Kidney (tissue), 22 donors: ENCODE data around the gene SYAP1. TPM values are rescaled to one million over a fixed set of nuclear protein-coding genes. Genes with fewer than 3 reads are reported as not detected.
A peak's percentile ranks its signal among the peaks of the same experiment; 100 is the strongest.

Experiments
- DNase-seq, 5 donors: peaks; one replicate each; pipeline ENCODE4 v3.0.0-alpha.2; 2013 to 2020
- FAIRE-seq: peaks from 2 replicates; lab custom pipeline; 2012; peaks lifted over from hg19 to GRCh38; lab: Jason Lieb, UNC
- H3K27ac ChIP-seq, 2 donors: one replicate each; pipeline ENCODE4 v1.7.0; 2013; ENCODE audit warnings: low read depth in 2 of 2, low read length in 2 of 2, inconsistent platforms in 1 of 2
- H3K27me3 ChIP-seq: one replicate; pipeline ENCODE4 v1.7.1; 2013; ENCODE audit warnings: low read length, inconsistent platforms; ENCODE audit not compliant: control insufficient read depth, insufficient read depth
- H3K36me3 ChIP-seq, 3 donors: one replicate each; pipeline versions ENCODE4 v1.7.0 to v1.7.1; 2013; ENCODE audit warnings: low read length in 3 of 3, control low read depth in 1 of 3, inconsistent platforms in 1 of 3; ENCODE audit not compliant: insufficient read depth in 3 of 3, control insufficient read depth in 2 of 3
- H3K4me1 ChIP-seq, 3 donors: one replicate each; pipeline versions ENCODE4 v1.7.0 to v1.7.1; 2013; ENCODE audit warnings: low read length in 3 of 3, inconsistent platforms in 1 of 3, low read depth in 1 of 3; ENCODE audit not compliant: control insufficient read depth in 2 of 3, insufficient read depth in 2 of 3
- H3K4me3 ChIP-seq, 3 donors: one replicate each; pipeline versions ENCODE4 v1.7.0 to v1.8.1; 2013; ENCODE audit warnings: low read length in 3 of 3, control low read depth in 1 of 3, inconsistent platforms in 1 of 3
- H3K9ac ChIP-seq, 3 donors: one replicate each; pipeline versions ENCODE4 v1.7.0 to v1.7.1; 2013; ENCODE audit warnings: low read length in 3 of 3, control low read depth in 1 of 3, inconsistent platforms in 1 of 3
- H3K9me3 ChIP-seq, 3 donors: one replicate each; pipeline versions ENCODE4 v1.7.0 to v1.7.1; 2013; ENCODE audit warnings: low read length in 3 of 3, control low read depth in 1 of 3, inconsistent platforms in 1 of 3; ENCODE audit not compliant: control insufficient read depth in 2 of 3, insufficient read depth in 1 of 3
- intact Hi-C: fragments of 100-400 bp; cut with DNase I; formaldehyde crosslinking; loops from one replicate; pipeline ENCODE4 v1.11.1; 2022
- long read RNA-seq, 10 donors: library from polyadenylated mRNA in 1 of 10; unstranded in 1 of 10; transcript quantifications; one replicate each; pipeline ENCODE4 v2.0.0 and lab custom pipeline, GENCODE V29; 2021 to 2026
- polyA plus RNA-seq: library from polyadenylated mRNA; stranded (reverse); fragments of 350-450 nt; fragmentation: Illumina TruSeq; extraction: RNeasy Lipid Tissue Mini Kit (QIAGEN cat#74804); gene quantifications from one replicate; pipeline ENCODE4 v1.2.3, GENCODE V29; 2014; ENCODE audit warnings: low read depth, low replicate concordance; ENCODE audit not compliant: insufficient read depth
- total RNA-seq: library from RNA; stranded (reverse); fragmentation: NEBNext Ultra II Directional; extraction: Animal tissue kit (Norgen Biotek cat#: 25700); gene quantifications from one replicate; pipeline ENCODE4 v1.2.1, GENCODE V29; 2021
- TF ChIP-seq, protein P1 (sequence below): IDR thresholded peaks from 3 replicates; pipeline ENCODE4 v1.5.1; 2012; ENCODE audit warnings: mild to moderate bottlenecking, moderate library complexity, borderline replicate concordance; ENCODE audit not compliant: insufficient read depth; ENCODE audit errors: extremely low read depth
- donor health status: control.
- donor health status: control.
- donor health status: control.
- donor health status: control.
- donor health status: control.
- donor health status: DM: yes; HTN: yes; CAD: no.
- donor health status: Normal renal cell carcinoma (clear cell type).

SYAP1 gene, protein sequence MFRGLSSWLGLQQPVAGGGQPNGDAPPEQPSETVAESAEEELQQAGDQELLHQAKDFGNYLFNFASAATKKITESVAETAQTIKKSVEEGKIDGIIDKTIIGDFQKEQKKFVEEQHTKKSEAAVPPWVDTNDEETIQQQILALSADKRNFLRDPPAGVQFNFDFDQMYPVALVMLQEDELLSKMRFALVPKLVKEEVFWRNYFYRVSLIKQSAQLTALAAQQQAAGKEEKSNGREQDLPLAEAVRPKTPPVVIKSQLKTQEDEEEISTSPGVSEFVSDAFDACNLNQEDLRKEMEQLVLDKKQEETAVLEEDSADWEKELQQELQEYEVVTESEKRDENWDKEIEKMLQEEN
- total RNA-seq: 40.3 TPM
- polyA plus RNA-seq: 16.6 TPM
- long read RNA-seq, donor 1, full-length matches to known transcripts: 5 of 21 reads
- long read RNA-seq, donor 1, partial matches to known transcripts: 16 of 21 reads
- long read RNA-seq, donor 1, other reads (novel, unspliced or antisense): 0 of 21 reads
- long read RNA-seq, donor 2, full-length matches to known transcripts: 8 of 13 reads
- long read RNA-seq, donor 2, partial matches to known transcripts: 5 of 13 reads
- long read RNA-seq, donor 2, other reads (novel, unspliced or antisense): 0 of 13 reads
- long read RNA-seq, donor 3, full-length matches to known transcripts: 19 of 26 reads
- long read RNA-seq, donor 3, partial matches to known transcripts: 7 of 26 reads
- long read RNA-seq, donor 3, other reads (novel, unspliced or antisense): 0 of 26 reads
- long read RNA-seq, donor 4, full-length matches to known transcripts: 7 of 7 reads
- long read RNA-seq, donor 4, partial matches to known transcripts: 0 of 7 reads
- long read RNA-seq, donor 4, other reads (novel, unspliced or antisense): 0 of 7 reads
- long read RNA-seq, donor 5: 0 reads
- long read RNA-seq, donor 6, full-length matches to known transcripts: 12 of 12 reads
- long read RNA-seq, donor 6, partial matches to known transcripts: 0 of 12 reads
- long read RNA-seq, donor 6, other reads (novel, unspliced or antisense): 0 of 12 reads
- long read RNA-seq, donor 7, full-length matches to known transcripts: 47 of 60 reads
- long read RNA-seq, donor 7, partial matches to known transcripts: 3 of 60 reads
- long read RNA-seq, donor 7, other reads (novel, unspliced or antisense): 10 of 60 reads
- long read RNA-seq, donor 8, full-length matches to known transcripts: 9 of 16 reads
- long read RNA-seq, donor 8, partial matches to known transcripts: 7 of 16 reads
- long read RNA-seq, donor 8, other reads (novel, unspliced or antisense): 0 of 16 reads
- long read RNA-seq, donor 9, full-length matches to known transcripts: 6 of 13 reads
- long read RNA-seq, donor 9, partial matches to known transcripts: 7 of 13 reads
- long read RNA-seq, donor 9, other reads (novel, unspliced or antisense): 0 of 13 reads
- long read RNA-seq, donor 10, full-length matches to known transcripts: 19 of 25 reads
- long read RNA-seq, donor 10, partial matches to known transcripts: 6 of 25 reads
- long read RNA-seq, donor 10, other reads (novel, unspliced or antisense): 0 of 25 reads

DNA sequence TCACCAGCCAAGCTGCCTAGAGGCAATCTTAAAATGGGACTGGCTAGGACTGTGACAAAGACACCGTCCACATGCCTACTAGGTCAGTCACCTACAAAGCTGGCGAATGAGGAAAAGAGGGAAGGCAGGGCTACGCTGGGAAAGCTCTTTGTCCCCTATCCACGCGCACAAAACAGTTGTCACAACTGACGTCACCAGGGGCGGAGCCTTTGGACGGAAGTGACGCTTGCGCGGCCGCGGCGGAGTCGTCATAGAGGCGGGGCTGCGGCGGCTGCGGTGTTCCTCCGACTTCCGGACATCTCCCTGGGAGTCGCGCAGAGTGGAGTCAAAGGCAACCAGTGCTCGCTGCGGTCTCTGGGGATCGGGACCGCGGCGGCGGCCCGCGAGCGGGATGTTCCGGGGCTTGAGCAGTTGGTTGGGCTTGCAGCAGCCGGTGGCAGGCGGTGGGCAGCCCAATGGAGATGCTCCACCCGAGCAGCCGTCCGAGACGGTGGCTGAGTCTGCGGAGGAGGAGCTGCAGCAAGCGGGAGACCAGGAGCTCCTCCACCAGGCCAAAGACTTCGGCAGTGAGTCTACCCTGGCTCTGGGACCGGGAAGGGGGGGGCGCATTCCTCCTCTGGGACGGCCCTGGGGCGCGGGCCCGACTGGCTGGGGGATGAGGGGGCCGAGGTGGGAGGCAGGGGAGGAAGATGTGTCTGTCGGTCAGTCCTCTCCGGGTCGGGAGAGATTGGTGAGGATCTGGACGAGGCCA, at the start of gene SYAP1:
Gene SYAP1, plus strand, starts transcription at position 279 of the 751 bp plus-strand sequence. Its CDS starts 113 bp downstream, at position 392.
- Histone ChIP-seq H3K4me3 (peak within 1 kb of the TSS; percentile 65 to 99 (median 79)), H3K9me3 (no peaks in the 10 kb centered on the region), H3K27ac (peak within 1 kb of the TSS; percentile 94 to 97), H3K4me1 (peaks cover 0 to 11% (median 3%) of the 10 kb centered on the region in 3 donors), H3K9ac (peak within 1 kb of the TSS; percentile 81 to 99 (median 90)), H3K27me3 (no peaks in the 10 kb centered on the region), H3K36me3 (no peaks in the 10 kb centered on the region)
- DNase-seq (peak; percentile 97 to 99 (median 98)), FAIRE-seq (peak; percentile 92)
- intact Hi-C loops: no loop called here
- TF ChIP-seq, protein P1, sequence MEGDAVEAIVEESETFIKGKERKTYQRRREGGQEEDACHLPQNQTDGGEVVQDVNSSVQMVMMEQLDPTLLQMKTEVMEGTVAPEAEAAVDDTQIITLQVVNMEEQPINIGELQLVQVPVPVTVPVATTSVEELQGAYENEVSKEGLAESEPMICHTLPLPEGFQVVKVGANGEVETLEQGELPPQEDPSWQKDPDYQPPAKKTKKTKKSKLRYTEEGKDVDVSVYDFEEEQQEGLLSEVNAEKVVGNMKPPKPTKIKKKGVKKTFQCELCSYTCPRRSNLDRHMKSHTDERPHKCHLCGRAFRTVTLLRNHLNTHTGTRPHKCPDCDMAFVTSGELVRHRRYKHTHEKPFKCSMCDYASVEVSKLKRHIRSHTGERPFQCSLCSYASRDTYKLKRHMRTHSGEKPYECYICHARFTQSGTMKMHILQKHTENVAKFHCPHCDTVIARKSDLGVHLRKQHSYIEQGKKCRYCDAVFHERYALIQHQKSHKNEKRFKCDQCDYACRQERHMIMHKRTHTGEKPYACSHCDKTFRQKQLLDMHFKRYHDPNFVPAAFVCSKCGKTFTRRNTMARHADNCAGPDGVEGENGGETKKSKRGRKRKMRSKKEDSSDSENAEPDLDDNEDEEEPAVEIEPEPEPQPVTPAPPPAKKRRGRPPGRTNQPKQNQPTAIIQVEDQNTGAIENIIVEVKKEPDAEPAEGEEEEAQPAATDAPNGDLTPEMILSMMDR: no peak

DNA sequence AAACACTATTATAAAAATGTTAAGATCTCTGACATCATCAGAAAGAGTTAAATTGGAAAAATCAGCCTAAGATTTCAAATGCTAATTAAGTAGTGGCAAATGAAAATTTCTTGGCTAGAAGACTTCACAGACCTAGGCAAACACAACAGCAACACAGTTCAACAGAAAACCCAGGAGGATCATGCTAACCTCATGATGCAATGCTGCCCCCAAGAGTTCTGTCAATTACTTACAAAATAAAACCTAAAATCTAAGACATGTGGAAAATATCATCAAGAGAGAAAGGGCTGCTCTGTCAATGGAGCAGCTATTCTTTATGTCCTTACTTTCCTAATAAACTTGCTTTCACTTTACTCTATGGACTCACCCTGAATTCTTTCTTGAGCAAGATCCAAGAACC, 48.4 kb upstream of the SYAP1 start:
- Histone ChIP-seq H3K27me3 (peaks cover 4% of the 10 kb centered on the region), H3K4me3 (no peak overlapping the region), H3K4me1 (no peaks in the 10 kb centered on the region), H3K27ac (no peak overlapping the region), H3K36me3 (no peaks in the 10 kb centered on the region), H3K9ac (no peak overlapping the region), H3K9me3 (no peaks in the 10 kb centered on the region)
- DNase-seq: peak in 3 of 5 donors; percentile 18 to 67 (median 53)
- TF ChIP-seq, protein P1: no peak
- intact Hi-C loops: no loop called here
- peak; percentile 80 for FAIRE-seq
